ENCODE results near the gene SLC25A18.
A peak's percentile ranks its signal among the peaks of the same experiment; 100 is the strongest.
"Not testable (repeated sequence)": the region's sequence is repeated elsewhere in the genome, so short reads cannot be mapped to it uniquely, and the experiment has no call there.

The SLC25A18 gene

DNA sequence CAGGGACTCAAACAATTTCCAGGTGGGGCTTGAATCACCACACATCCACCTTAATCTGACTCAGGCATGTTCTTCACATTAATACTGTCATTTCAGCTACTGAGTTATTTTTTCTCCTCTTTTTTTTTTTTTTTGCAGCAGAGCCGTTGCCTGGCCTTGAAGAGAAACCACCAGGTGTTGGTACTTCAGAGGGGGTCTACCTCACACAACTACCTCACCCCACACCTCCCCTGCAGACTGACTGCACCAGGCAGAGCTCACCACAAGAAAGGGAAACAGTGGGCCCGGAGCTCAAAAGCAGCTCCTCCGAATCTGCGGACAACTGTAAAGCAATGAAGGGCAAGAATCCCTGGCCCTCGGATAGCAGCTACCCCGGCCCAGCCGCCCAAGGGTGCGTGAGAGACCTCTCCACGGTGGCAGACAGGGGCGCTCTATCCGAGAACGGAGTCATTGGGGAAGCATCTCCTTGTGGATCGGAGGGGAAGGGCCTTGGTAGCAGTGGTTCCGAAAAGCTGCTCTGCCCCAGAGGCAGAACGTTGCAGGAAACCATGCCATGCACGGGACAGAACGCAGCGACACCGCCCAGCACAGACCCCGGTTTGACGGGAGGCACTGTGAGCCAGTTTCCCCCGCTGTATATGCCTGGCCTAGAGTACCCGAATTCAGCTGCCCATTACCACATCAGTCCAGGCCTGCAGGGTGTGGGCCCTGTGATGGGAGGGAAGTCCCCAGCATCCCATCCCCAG, 15.1 kb upstream of the SLC25A18 start:
- Histone ChIP-seq H3K9me3 (ENCODE audit: control insufficient read depth in 2 of 2, low read length in 2 of 2) (no peaks in the 10 kb centered on the region), H3K4me3 (ENCODE audit: low read length in 2 of 2) (no peak overlapping the region), H3K27me3 (ENCODE audit: control insufficient read depth in 1 of 2, insufficient read depth in 2 of 2, low read length in 2 of 2) (no peaks in the 10 kb centered on the region), H3K9ac (ENCODE audit: low read length in 2 of 2) (no peak overlapping the region), H3K27ac (ENCODE audit: low read length) (no peak overlapping the region), H3K36me3 (ENCODE audit: control insufficient read depth in 2 of 2, insufficient read depth in 2 of 2, low read length in 2 of 2) (no peaks in the 10 kb centered on the region), H3K4me1 (ENCODE audit: control insufficient read depth, insufficient read depth, low read length) (no peaks in the 10 kb centered on the region)

DNA sequence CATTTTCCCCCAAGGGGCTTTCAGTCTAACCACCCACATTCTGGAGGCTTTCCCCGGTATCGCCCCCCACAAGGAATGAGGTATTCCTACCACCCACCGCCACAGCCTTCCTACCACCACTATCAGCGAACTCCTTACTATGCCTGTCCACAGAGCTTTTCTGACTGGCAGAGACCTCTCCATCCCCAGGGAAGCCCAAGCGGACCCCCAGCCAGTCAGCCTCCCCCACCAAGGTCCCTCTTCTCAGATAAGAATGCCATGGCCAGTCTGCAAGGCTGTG, 14.6 kb upstream of the SLC25A18 start:
- H3K9ac ChIP-seq (ENCODE audit: low read length in 2 of 2), result no peak overlapping the region
- no peaks in the 10 kb centered on the region for H3K27me3 ChIP-seq (ENCODE audit: control insufficient read depth in 1 of 2, insufficient read depth in 2 of 2, low read length in 2 of 2)
- H3K9me3 ChIP-seq (ENCODE audit: control insufficient read depth in 2 of 2, low read length in 2 of 2), result no peaks in the 10 kb centered on the region
- no peak overlapping the region for H3K4me3 ChIP-seq (ENCODE audit: low read length in 2 of 2)
- no peaks in the 10 kb centered on the region for H3K36me3 ChIP-seq (ENCODE audit: control insufficient read depth in 2 of 2, insufficient read depth in 2 of 2, low read length in 2 of 2)
- no peak overlapping the region for H3K27ac ChIP-seq (ENCODE audit: low read length)
- no peaks in the 10 kb centered on the region for H3K4me1 ChIP-seq (ENCODE audit: control insufficient read depth, insufficient read depth, low read length)

DNA sequence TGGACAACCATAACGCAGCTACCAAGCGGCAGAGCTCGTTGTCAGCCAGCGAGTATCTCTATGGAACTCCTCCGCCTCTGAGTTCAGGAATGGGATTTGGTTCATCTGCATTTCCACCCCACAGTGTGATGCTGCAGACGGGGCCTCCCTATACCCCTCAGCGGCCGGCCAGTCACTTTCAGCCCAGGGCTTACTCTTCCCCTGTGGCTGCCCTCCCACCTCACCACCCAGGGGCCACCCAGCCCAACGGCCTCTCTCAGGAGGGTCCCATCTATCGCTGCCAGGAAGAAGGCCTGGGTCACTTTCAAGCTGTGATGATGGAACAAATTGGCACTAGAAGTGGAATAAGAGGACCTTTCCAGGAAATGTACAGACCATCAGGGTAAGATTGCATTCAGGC, 14.1 kb upstream of the SLC25A18 start:
- H3K9ac ChIP-seq (ENCODE audit: low read length in 2 of 2), result no peak overlapping the region
- no peak overlapping the region for H3K27ac ChIP-seq (ENCODE audit: low read length)
- H3K27me3 ChIP-seq (ENCODE audit: control insufficient read depth in 1 of 2, insufficient read depth in 2 of 2, low read length in 2 of 2), result no peaks in the 10 kb centered on the region
- H3K4me1 ChIP-seq (ENCODE audit: control insufficient read depth, insufficient read depth, low read length), result no peaks in the 10 kb centered on the region
- no peaks in the 10 kb centered on the region for H3K36me3 ChIP-seq (ENCODE audit: control insufficient read depth in 2 of 2, insufficient read depth in 2 of 2, low read length in 2 of 2)
- H3K9me3 ChIP-seq (ENCODE audit: control insufficient read depth in 2 of 2, low read length in 2 of 2), result no peaks in the 10 kb centered on the region
- H3K4me3 ChIP-seq (ENCODE audit: low read length in 2 of 2), result no peak overlapping the region

DNA sequence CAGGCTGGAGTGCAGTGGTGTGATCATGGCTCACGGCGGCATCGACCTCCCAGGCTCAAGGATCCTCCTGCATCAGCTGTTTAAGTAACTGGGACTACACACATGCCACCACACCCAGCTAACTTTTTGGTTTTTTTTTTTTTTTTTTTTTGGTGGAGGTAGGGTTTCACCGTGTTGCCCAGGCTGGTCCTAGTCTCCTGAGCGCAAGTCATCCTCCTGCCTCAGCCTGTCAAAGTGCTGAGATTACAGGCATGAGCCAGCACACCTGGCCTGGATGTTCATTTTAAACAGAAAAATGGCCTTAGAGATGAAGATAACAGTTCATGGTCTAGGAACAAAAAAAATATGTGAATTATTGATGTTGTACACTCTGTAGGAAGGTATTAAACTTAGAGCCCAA, 13.6 kb upstream of the SLC25A18 start:
- H3K36me3 ChIP-seq (ENCODE audit: control insufficient read depth in 2 of 2, insufficient read depth in 2 of 2, low read length in 2 of 2), result no peaks in the 10 kb centered on the region
- no peak overlapping the region for H3K4me3 ChIP-seq (ENCODE audit: low read length in 2 of 2)
- H3K27me3 ChIP-seq (ENCODE audit: control insufficient read depth in 1 of 2, insufficient read depth in 2 of 2, low read length in 2 of 2), result no peaks in the 10 kb centered on the region
- no peaks in the 10 kb centered on the region for H3K4me1 ChIP-seq (ENCODE audit: control insufficient read depth, insufficient read depth, low read length)
- no peaks in the 10 kb centered on the region for H3K9me3 ChIP-seq (ENCODE audit: control insufficient read depth in 2 of 2, low read length in 2 of 2)
- no peak overlapping the region for H3K27ac ChIP-seq (ENCODE audit: low read length)
- H3K9ac ChIP-seq (ENCODE audit: low read length in 2 of 2), result no peak overlapping the region

DNA sequence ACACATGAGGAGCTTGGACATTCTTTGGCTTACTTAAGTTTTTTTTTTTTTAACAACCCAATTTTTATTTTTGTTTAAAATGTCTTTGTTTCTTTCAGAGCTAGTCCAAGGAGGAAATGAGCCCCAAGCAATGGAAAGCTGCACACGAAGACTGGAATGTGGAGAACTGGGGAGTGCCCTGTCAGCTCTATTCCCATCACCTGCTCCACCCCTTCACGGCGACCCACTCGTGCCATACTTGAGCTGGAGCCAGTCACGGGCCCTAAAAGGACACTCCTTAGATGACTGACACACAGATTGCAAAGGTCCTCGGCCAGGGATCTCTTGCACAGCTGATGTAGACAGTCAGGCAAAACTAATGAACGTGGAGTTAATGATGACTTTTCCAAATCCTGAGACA, 10.6 kb upstream of the SLC25A18 start:
- Histone ChIP-seq H3K27ac (ENCODE audit: low read length) (no peak overlapping the region), H3K27me3 (ENCODE audit: control insufficient read depth in 1 of 2, insufficient read depth in 2 of 2, low read length in 2 of 2) (no peaks in the 10 kb centered on the region), H3K36me3 (ENCODE audit: control insufficient read depth in 2 of 2, insufficient read depth in 2 of 2, low read length in 2 of 2) (no peaks in the 10 kb centered on the region), H3K9me3 (ENCODE audit: control insufficient read depth in 2 of 2, low read length in 2 of 2) (no peaks in the 10 kb centered on the region), H3K4me1 (ENCODE audit: control insufficient read depth, insufficient read depth, low read length) (no peaks in the 10 kb centered on the region), H3K9ac (ENCODE audit: low read length in 2 of 2) (no peak overlapping the region), H3K4me3 (ENCODE audit: low read length in 2 of 2) (no peak overlapping the region)

DNA sequence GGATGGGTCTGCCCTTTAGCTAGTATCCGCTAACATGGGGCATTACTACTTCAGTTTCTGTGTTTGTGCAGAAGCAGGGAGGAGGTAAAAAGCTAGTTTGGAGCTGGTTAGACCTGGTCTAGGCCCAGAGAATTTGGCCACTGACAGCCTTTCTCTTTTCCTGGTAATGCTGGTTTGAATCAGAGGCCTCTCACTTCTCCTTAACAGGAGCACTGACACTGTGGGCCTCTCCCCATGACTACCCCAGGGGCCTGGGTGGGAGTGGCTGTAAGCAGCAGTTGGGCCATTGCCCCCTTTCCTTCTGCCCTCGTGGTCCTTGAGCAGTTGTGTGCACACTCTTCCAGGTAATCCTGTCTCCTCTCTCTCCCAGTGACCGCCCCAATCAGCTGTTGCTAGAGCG, 8.5 kb upstream of the SLC25A18 start:
- no peaks in the 10 kb centered on the region for H3K9me3 ChIP-seq (ENCODE audit: control insufficient read depth in 2 of 2, low read length in 2 of 2)
- H3K36me3 ChIP-seq (ENCODE audit: control insufficient read depth in 2 of 2, insufficient read depth in 2 of 2, low read length in 2 of 2), result no peaks in the 10 kb centered on the region
- H3K4me1 ChIP-seq (ENCODE audit: control insufficient read depth, insufficient read depth, low read length), result no peaks in the 10 kb centered on the region
- H3K9ac ChIP-seq (ENCODE audit: low read length in 2 of 2), result no peak overlapping the region
- no peak overlapping the region for H3K27ac ChIP-seq (ENCODE audit: low read length)
- no peak overlapping the region for H3K4me3 ChIP-seq (ENCODE audit: low read length in 2 of 2)
- peaks cover 0 to 3% of the 10 kb centered on the region in 2 donors for H3K27me3 ChIP-seq (ENCODE audit: control insufficient read depth in 1 of 2, insufficient read depth in 2 of 2, low read length in 2 of 2)

DNA sequence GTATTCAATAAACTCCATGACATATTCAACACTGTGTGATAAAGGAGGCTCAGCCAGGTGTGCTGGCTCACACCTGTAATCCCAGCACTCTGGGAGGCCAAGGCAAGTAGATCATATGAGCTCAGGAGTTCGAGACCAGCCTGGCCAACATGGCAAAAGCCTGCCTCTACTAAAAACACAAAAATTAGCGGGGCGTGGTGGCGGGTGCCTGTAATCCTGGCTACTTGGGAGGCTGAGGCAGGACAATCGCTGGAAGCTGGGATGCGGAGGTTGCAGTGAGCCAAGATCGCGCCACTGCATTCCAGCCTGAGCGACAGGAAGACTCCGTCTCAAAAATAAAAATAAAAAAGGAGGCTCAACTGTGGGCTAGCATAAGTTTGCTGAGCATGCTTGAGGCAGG, 4.1 kb upstream of the SLC25A18 start:
- Histone ChIP-seq H3K4me1 (ENCODE audit: control insufficient read depth, insufficient read depth, low read length) (peaks cover 7% of the 10 kb centered on the region), H3K36me3 (ENCODE audit: control insufficient read depth in 2 of 2, insufficient read depth in 2 of 2, low read length in 2 of 2) (no peaks in the 10 kb centered on the region), H3K9me3 (ENCODE audit: control insufficient read depth in 2 of 2, low read length in 2 of 2) (no peaks in the 10 kb centered on the region), H3K27ac (ENCODE audit: low read length) (no peak overlapping the region), H3K9ac (ENCODE audit: low read length in 2 of 2) (no peak overlapping the region), H3K4me3 (ENCODE audit: low read length in 2 of 2) (no peak overlapping the region), H3K27me3 (ENCODE audit: control insufficient read depth in 1 of 2, insufficient read depth in 2 of 2, low read length in 2 of 2) (peaks cover 0 to 3% of the 10 kb centered on the region in 2 donors)

DNA sequence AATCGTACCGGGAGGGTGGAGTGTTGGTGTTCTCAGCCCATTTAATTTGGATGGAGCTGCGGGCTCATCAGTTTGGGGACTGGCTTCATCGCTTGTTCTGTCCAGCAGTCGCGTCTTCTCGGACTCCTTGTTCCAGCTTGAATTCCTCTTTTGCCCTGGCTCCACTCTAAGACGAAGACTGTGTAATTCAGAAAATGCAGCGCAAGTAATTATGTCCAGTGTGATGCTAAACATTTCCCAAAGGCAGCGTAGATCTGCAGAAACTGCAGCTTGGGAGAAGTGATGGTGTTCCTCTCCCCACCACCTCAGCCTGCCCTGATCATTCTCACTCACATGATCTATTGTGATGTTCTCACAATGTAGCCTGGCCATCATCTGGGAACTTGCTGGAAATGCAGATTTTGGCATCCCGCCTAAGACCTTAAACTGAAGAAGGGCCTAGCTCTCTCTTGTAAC, 666 bp downstream of the SLC25A18 start:
- no peaks in the 10 kb centered on the region for H3K9me3 ChIP-seq (ENCODE audit: control insufficient read depth in 2 of 2, low read length in 2 of 2)
- H3K9ac ChIP-seq (ENCODE audit: low read length in 2 of 2), result peak overlapping the region; percentile 1 to 13
- peaks cover 11% of the 10 kb centered on the region for H3K4me1 ChIP-seq (ENCODE audit: control insufficient read depth, insufficient read depth, low read length)
- H3K4me3 ChIP-seq (ENCODE audit: low read length in 2 of 2), result peak overlapping the region; percentile 31 to 44
- H3K27ac ChIP-seq (ENCODE audit: low read length), result peak overlapping the region; percentile 49
- H3K27me3 ChIP-seq (ENCODE audit: control insufficient read depth in 1 of 2, insufficient read depth in 2 of 2, low read length in 2 of 2), result peaks cover 0 to 2% of the 10 kb centered on the region in 2 donors
- H3K36me3 ChIP-seq (ENCODE audit: control insufficient read depth in 2 of 2, insufficient read depth in 2 of 2, low read length in 2 of 2), result no peaks in the 10 kb centered on the region

DNA sequence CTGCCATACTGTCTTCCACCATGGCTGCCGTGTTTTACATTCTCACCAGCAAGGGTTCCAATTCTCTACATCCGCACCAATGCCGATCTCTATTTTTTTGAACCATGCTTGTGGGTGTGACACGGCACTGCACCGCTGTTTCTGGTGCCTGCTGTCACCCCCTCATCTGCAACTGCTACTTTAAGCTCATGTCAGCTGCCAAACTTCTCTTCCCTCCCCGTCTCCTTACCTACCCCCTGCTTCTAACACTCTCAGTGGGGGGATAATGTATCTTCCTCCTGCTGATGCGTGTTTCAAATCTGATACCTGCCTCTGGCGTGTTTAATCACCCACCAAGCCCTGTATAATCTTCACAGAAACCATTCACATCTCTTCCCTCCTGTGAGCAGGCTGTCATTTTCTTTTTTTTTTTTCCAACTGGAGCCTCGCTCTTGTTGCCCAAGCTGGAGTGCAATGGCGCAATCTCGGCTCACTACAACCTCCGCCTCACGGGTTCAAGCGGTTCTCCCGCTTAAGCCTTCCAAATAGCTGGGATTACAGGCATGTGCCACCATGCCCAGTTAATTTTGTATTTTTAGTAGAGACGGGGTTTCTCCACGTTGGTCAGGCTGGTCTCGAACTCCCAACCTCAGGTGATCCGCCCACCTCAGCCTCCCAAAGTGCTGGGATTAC, 2.9 kb downstream of the SLC25A18 start:
- peaks cover 26% of the 10 kb centered on the region for H3K4me1 ChIP-seq (ENCODE audit: control insufficient read depth, insufficient read depth, low read length)
- not testable (repeated sequence) for H3K9ac ChIP-seq (ENCODE audit: low read length in 2 of 2); H3K27ac ChIP-seq (ENCODE audit: low read length); H3K27me3 ChIP-seq (ENCODE audit: control insufficient read depth in 1 of 2, insufficient read depth in 2 of 2, low read length in 2 of 2); H3K9me3 ChIP-seq (ENCODE audit: control insufficient read depth in 2 of 2, low read length in 2 of 2); H3K4me3 ChIP-seq (ENCODE audit: low read length in 2 of 2); H3K36me3 ChIP-seq (ENCODE audit: control insufficient read depth in 2 of 2, insufficient read depth in 2 of 2, low read length in 2 of 2)

DNA sequence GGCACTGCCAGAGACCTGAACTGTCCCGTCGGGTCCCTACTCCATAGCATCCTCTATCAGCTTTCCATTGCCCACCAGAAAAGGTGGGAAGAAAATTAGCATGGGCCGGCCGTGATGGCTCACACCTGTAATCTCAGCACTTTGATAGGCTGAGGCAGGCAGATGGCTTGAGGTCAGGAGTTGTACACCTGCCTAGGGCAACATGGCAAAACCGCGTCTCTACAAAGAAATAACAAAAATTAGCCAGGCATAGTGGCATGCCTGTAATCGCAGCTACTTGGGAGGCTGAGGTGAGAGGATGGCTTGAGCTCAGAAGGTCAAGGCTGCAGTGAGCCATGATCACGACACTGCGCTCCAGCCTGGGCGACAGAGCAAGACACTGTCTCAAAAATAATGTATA, 3.5 kb downstream of the SLC25A18 start:
- H3K4me1 ChIP-seq (ENCODE audit: control insufficient read depth, insufficient read depth, low read length), result peaks cover 31% of the 10 kb centered on the region
- no peaks in the 10 kb centered on the region for H3K9me3 ChIP-seq (ENCODE audit: control insufficient read depth in 2 of 2, low read length in 2 of 2)
- no peaks in the 10 kb centered on the region for H3K36me3 ChIP-seq (ENCODE audit: control insufficient read depth in 2 of 2, insufficient read depth in 2 of 2, low read length in 2 of 2)
- H3K9ac ChIP-seq (ENCODE audit: low read length in 2 of 2), result no peak overlapping the region
- no peak overlapping the region for H3K27ac ChIP-seq (ENCODE audit: low read length)
- no peaks in the 10 kb centered on the region for H3K27me3 ChIP-seq (ENCODE audit: control insufficient read depth in 1 of 2, insufficient read depth in 2 of 2, low read length in 2 of 2)
- H3K4me3 ChIP-seq (ENCODE audit: low read length in 2 of 2), result no peak overlapping the region

DNA sequence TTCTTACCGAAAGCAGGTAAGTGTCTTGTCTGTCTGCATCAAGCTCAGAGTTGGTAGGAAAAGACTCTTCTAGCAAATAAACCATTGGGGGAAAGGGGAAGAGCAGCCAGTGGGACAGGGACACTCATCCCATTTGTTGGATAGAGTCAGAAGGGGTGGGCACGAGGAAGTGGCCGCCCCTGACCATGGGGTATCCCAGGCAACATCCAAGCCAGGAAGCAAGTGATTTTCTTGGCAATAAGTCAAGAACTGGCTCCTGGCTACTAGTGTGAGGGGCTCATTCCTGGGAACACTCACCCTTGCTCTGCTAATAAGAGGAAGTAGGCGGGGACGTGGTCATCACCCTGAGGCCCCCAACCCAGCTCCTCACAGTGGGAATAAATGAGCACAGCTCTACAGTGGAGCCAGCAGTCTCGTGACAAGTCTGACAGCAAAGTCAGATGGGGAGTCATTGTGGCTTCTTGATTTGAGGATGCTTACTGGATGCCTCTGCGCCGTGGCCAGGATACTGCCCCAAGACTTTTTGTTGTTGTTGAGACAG, 6.7 kb downstream of the SLC25A18 start:
- no peaks in the 10 kb centered on the region for H3K27me3 ChIP-seq (ENCODE audit: control insufficient read depth in 1 of 2, insufficient read depth in 2 of 2, low read length in 2 of 2)
- H3K9me3 ChIP-seq (ENCODE audit: control insufficient read depth in 2 of 2, low read length in 2 of 2), result no peaks in the 10 kb centered on the region
- peak overlapping the region; percentile 95 for H3K27ac ChIP-seq (ENCODE audit: low read length)
- H3K9ac ChIP-seq (ENCODE audit: low read length in 2 of 2), result peak overlapping the region; percentile 57 to 94
- peaks cover 21% of the 10 kb centered on the region for H3K4me1 ChIP-seq (ENCODE audit: control insufficient read depth, insufficient read depth, low read length)
- no peak overlapping the region for H3K4me3 ChIP-seq (ENCODE audit: low read length in 2 of 2)
- no peaks in the 10 kb centered on the region for H3K36me3 ChIP-seq (ENCODE audit: control insufficient read depth in 2 of 2, insufficient read depth in 2 of 2, low read length in 2 of 2)

All from stomach smooth muscle (tissue), 2 donors.